GM23248 (cell line): ENCODE data around the gene RNF180.

ENCODE experiments used
- EZH2 ChIP-seq: fragments of 200-600 bp; sonication (generic); IDR thresholded peaks from 2 replicates; pipeline ENCODE4 v1.6.1; 2018; ENCODE audit warnings: antibody characterized with exemption, mild to moderate bottlenecking; ENCODE audit not compliant: insufficient read depth, poor library complexity, severe bottlenecking
- EZH2phosphoT487 ChIP-seq: fragments of 200-600 bp; sonication (generic); IDR thresholded peaks from 2 replicates; pipeline ENCODE4 v1.6.1; 2018; ENCODE audit warnings: antibody characterized with exemption, moderate library complexity, mild to moderate bottlenecking, low read depth; ENCODE audit not compliant: insufficient read depth

GRCh38 chr5:64156261-64156660 is 9.4 kb upstream of the RNF180 start:
- no peak for TF ChIP-seq EZH2
- TF ChIP-seq EZH2phosphoT487: no peak
